Stimulated activated CD4-positive, alpha-beta T cell treated with anti-CD3 and anti-CD28 coated beads, Interleukin-4, amount 100 ng/mL, for 1 hour (primary cell): ENCODE results near the gene CCDC138.
"Not testable (repeated sequence)": the region's sequence is repeated elsewhere in the genome, so short reads cannot be mapped to it uniquely, and the experiment has no call there.

ENCODE experiments used
- DNase-seq: peaks from one replicate; pipeline ENCODE4 v3.0.0-alpha.2; 2020

CCDC138 gene

GRCh38 chr2:108786354-108787215, at the start of gene CCDC138:
TSS of gene CCDC138 (plus strand) at chr2:108786771. CDS start at chr2:108786823, 52 bp downstream.
- peak; percentile 94 for DNase-seq

- DNase-seq: not testable (repeated sequence)
Measured at GRCh38 chr2:108757973-108758372, 28.6 kb upstream of the CCDC138 start.

- not testable (repeated sequence) for DNase-seq
Measured at GRCh38 chr2:108762618-108763017, 24.0 kb upstream of the CCDC138 start.

GRCh38 chr2:108766671-108767070, 19.9 kb upstream of the CCDC138 start:
- not testable (repeated sequence) for DNase-seq

- DNase-seq: not testable (repeated sequence)
Measured at GRCh38 chr2:108767859-108768258, 18.7 kb upstream of the CCDC138 start.

GRCh38 chr2:108776475-108776874, 10.1 kb upstream of the CCDC138 start:
- DNase-seq: no peak

GRCh38 chr2:108778857-108779256, 7.7 kb upstream of the CCDC138 start:
- DNase-seq: no peak

- DNase-seq: no peak
Measured at GRCh38 chr2:108786008-108786353, 590 bp upstream of the CCDC138 start.

GRCh38 chr2:108787216-108787541, 608 bp downstream of the CCDC138 start:
- no peak for DNase-seq

- no peak for DNase-seq
Measured at GRCh38 chr2:108803045-108803736, 16.6 kb downstream of the CCDC138 start.

- DNase-seq: no peak
Measured at GRCh38 chr2:108805032-108805431, 18.5 kb downstream of the CCDC138 start.

GRCh38 chr2:108805782-108806181, 19.2 kb downstream of the CCDC138 start:
- DNase-seq: no peak

- DNase-seq: no peak
Measured at GRCh38 chr2:108806371-108807113, 20.0 kb downstream of the CCDC138 start.

- no peak for DNase-seq
Measured at GRCh38 chr2:108809936-108810335, 23.4 kb downstream of the CCDC138 start.

- DNase-seq: no peak
Measured at GRCh38 chr2:108810993-108811957, 24.7 kb downstream of the CCDC138 start.

- DNase-seq: no peak
Measured at GRCh38 chr2:108813732-108814131, 27.2 kb downstream of the CCDC138 start.

GRCh38 chr2:108820482-108820881, 33.9 kb downstream of the CCDC138 start:
- no peak for DNase-seq

- DNase-seq: no peak
Measured at GRCh38 chr2:108823286-108823685, 36.7 kb downstream of the CCDC138 start.

GRCh38 chr2:108824316-108825070, 37.9 kb downstream of the CCDC138 start:
- no peak for DNase-seq

GRCh38 chr2:108825254-108825653, 38.7 kb downstream of the CCDC138 start:
- DNase-seq: no peak

GRCh38 chr2:108825736-108826135, 39.2 kb downstream of the CCDC138 start:
- no peak for DNase-seq
